GM12878 (cell line): ENCODE measurements around the gene MCF2L2. TPM values are rescaled to one million over a fixed set of nuclear protein-coding genes. Genes with fewer than 3 reads are reported as not detected.

ENCODE experiments used
- ATAC-seq: fragments of 200-7000 bp; cut with Tn5 transposase; 3 replicates; pipeline ENCODE4 v1.9.1; 2020; ENCODE audit warnings: mild to moderate bottlenecking, moderate library complexity
- BruUV-seq: library from RNA; stranded (reverse); fragments of 400-500 nt; replicated peaks from 2 replicates; lab custom pipeline; 2021; lab: Mats Ljungman, UMichigan
- CTCF ChIA-PET: fragments of 300-600 bp; sonication (Branson Sonifier 250); formaldehyde crosslinking; extraction: SDS; loops from one replicate; lab custom pipeline; 2021; ENCODE audit warnings: inconsistent platforms; lab: Yijun Ruan, JAX
- POLR2A ChIA-PET: fragments of 350-600 bp; formaldehyde crosslinking; extraction: SDS; loops from one replicate; lab custom pipeline; 2021; ENCODE audit warnings: inconsistent platforms; lab: Charles Lee
- RAD21 ChIA-PET: fragments of 300-600 bp; sonication (Branson Sonifier 250); formaldehyde crosslinking; loops from one replicate; lab custom pipeline; 2023; ENCODE audit warnings: antibody characterized with exemption; ENCODE audit not compliant: unreplicated experiment; lab: Charles Lee
- SMC1A ChIA-PET: fragments of 300-600 bp; sonication (Branson Sonifier 250); formaldehyde crosslinking; loops from one replicate; lab custom pipeline; 2023; ENCODE audit not compliant: unreplicated experiment, uncharacterized antibody; lab: Charles Lee
- DNase-seq: peaks from one replicate; pipeline ENCODE4 v3.0.0-alpha.2; 2011; ENCODE audit warnings: low read depth, low spot score
- FAIRE-seq: peaks from 3 replicates; lab custom pipeline; 2011; peaks lifted over from hg19 to GRCh38; lab: Jason Lieb, UNC
- H2AFZ ChIP-seq: 2 replicates; pipeline ENCODE4 v1.6.0; 2011; ENCODE audit warnings: low read depth, low read length, control low read depth; ENCODE audit not compliant: control insufficient read depth
- H3K27ac ChIP-seq: 2 replicates; pipeline ENCODE4 v1.5.1; 2011; ENCODE audit warnings: control low read depth; ENCODE audit not compliant: control insufficient read depth, insufficient read depth
- H3K27me3 ChIP-seq, 2 experiments: replicated peaks in 1 of 2; 2 replicates each; pipeline versions ENCODE4 v1.6.0 to v1.6.1; 2011; ENCODE audit warnings: low read length in 1 of 2; ENCODE audit not compliant: control insufficient read depth in 2 of 2, insufficient read depth in 2 of 2
- H3K36me3 ChIP-seq, 2 experiments: 2 replicates each; pipeline ENCODE4 v1.5.1; 2011; ENCODE audit warnings: low read length in 1 of 2; ENCODE audit not compliant: control insufficient read depth in 2 of 2, insufficient read depth in 2 of 2
- H3K4me1 ChIP-seq: 2 replicates; pipeline ENCODE4 v1.6.1; 2011; ENCODE audit warnings: mild to moderate bottlenecking, low read length, moderate library complexity, mixed read lengths; ENCODE audit not compliant: control insufficient read depth, insufficient read depth
- H3K4me2 ChIP-seq: 2 replicates; pipeline ENCODE4 v1.6.0; 2011; ENCODE audit warnings: control low read depth; ENCODE audit not compliant: control insufficient read depth, insufficient read depth
- H3K4me3 ChIP-seq: fragments of 200-600 bp; sonication (generic); 2 replicates; pipeline ENCODE4 v1.5.1; 2016
- H3K79me2 ChIP-seq: 2 replicates; pipeline ENCODE4 v1.6.0; 2011; ENCODE audit warnings: low read length; ENCODE audit not compliant: control insufficient read depth, insufficient read depth
- H3K9ac ChIP-seq: 2 replicates; pipeline ENCODE4 v1.8.0; 2011; ENCODE audit warnings: low read length, control low read depth, mixed read lengths; ENCODE audit not compliant: control insufficient read depth, insufficient read depth
- H3K9me3 ChIP-seq: replicated peaks from 3 replicates; pipeline ENCODE4 v1.5.1; 2011; ENCODE audit warnings: mild to moderate bottlenecking, low read length; ENCODE audit not compliant: control insufficient read depth, insufficient read depth
- H4K20me1 ChIP-seq: 2 replicates; pipeline ENCODE4 v1.6.0; 2011; ENCODE audit not compliant: control insufficient read depth, insufficient read depth
- ATF3 ChIP-seq: IDR thresholded peaks from 2 replicates; pipeline ENCODE4 v1.6.1; 2011; ENCODE audit warnings: low read depth, mild to moderate bottlenecking, low read length, moderate library complexity, borderline replicate concordance; ENCODE audit errors: extremely low read depth
- BACH1 ChIP-seq: fragments of 450-650 bp; IDR thresholded peaks from 2 replicates; pipeline ENCODE4 v1.6.1; 2017; ENCODE audit warnings: mild to moderate bottlenecking, borderline replicate concordance
- BCL3 ChIP-seq: IDR thresholded peaks from 2 replicates; pipeline ENCODE4 v1.6.1; 2011; ENCODE audit warnings: borderline replicate concordance, low read depth, mild to moderate bottlenecking, moderate library complexity, low read length; ENCODE audit not compliant: insufficient read depth, poor library complexity, severe bottlenecking
- EED ChIP-seq: sonication (generic); IDR thresholded peaks from 2 replicates; pipeline ENCODE4 v1.6.1; 2016; ENCODE audit warnings: antibody characterized with exemption, low read depth
- EZH2 ChIP-seq: IDR thresholded peaks from 2 replicates; pipeline ENCODE4 v1.6.1; 2012; ENCODE audit warnings: low read depth, mild to moderate bottlenecking, control low read depth, inconsistent platforms, low read length, borderline replicate concordance; ENCODE audit not compliant: control insufficient read depth
- HDAC2 ChIP-seq: fragments of 200-600 bp; sonication (generic); IDR thresholded peaks from 2 replicates; pipeline ENCODE4 v1.6.1; 2017
- SMAD1 ChIP-seq: fragments of 450-650 bp; IDR thresholded peaks from 2 replicates; pipeline ENCODE4 v1.6.1; 2018; ENCODE audit warnings: mild to moderate bottlenecking, low read depth; ENCODE audit not compliant: partially characterized antibody
- SUZ12 ChIP-seq: fragments of 200-600 bp; sonication (generic); IDR thresholded peaks from one replicate; pipeline ENCODE4 v1.6.1; 2018; ENCODE audit warnings: antibody characterized with exemption, mild to moderate bottlenecking; ENCODE audit not compliant: unreplicated experiment
- TAF1 ChIP-seq: IDR thresholded peaks from 2 replicates; pipeline ENCODE4 v1.6.1; 2011; ENCODE audit warnings: mild to moderate bottlenecking, low read depth, low read length, borderline replicate concordance
- TARDBP ChIP-seq: IDR thresholded peaks from 2 replicates; pipeline ENCODE4 v1.6.1; 2016; ENCODE audit warnings: borderline replicate concordance
- TCF3 ChIP-seq: IDR thresholded peaks from 2 replicates; pipeline ENCODE4 v1.6.1; 2012; ENCODE audit warnings: low read depth, mild to moderate bottlenecking, low read length, borderline replicate concordance; ENCODE audit not compliant: insufficient read depth
- TCF7 ChIP-seq: IDR thresholded peaks from 2 replicates; pipeline ENCODE4 v1.6.1; 2014; ENCODE audit warnings: antibody characterized with exemption, borderline replicate concordance
- YY1 ChIP-seq: IDR thresholded peaks from 2 replicates; pipeline ENCODE4 v1.6.1; 2011; ENCODE audit warnings: low read depth, mild to moderate bottlenecking, low read length
- ZBED1 ChIP-seq: IDR thresholded peaks from 2 replicates; pipeline ENCODE4 v1.6.1; 2016; ENCODE audit warnings: borderline replicate concordance
- WGBS: methylation state at CpG from one replicate; pipeline ENCODE4 v1.1.6; 2016; ENCODE audit warnings: low lambda C conversion rate; ENCODE audit not compliant: insufficient replicate concordance, insufficient coverage; ENCODE audit errors: missing lambda C conversion rate; 5-methylcytosine and 5-hydroxymethylcytosine counted together
- in situ Hi-C: fragments of 300-500 bp; cut with MboI; formaldehyde crosslinking; loops from 9 replicates; pipeline ENCODE4 v1.14.3; 2018; ENCODE audit warnings: mixed read lengths
- intact Hi-C: fragments of 100-400 bp; cut with micrococcal nuclease; formaldehyde crosslinking; loops from one replicate; pipeline ENCODE4 v1.14.2; 2022; ENCODE audit not compliant: unreplicated experiment
- polyA plus RNA-seq, 11 experiments: library from polyadenylated mRNA; depleted of rRNA in 4 of 11; unstranded in 6 of 11; stranded (reverse) in 5 of 11; fragments of >200 nt; fragmentation: Nextera tagmentation in 4 of 11; fragmentation: Illumina TruSeq in 1 of 11; extraction: Ambion mirVana in 4 of 11; extraction: Trizol in 1 of 11; gene quantifications; 1 replicate in 1 of 11; 2 replicates in 10 of 11; pipeline versions ENCODE4 v1.2.1 to v1.2.3, GENCODE V29; 2011 to 2016; ENCODE audit warnings: inconsistent platforms in 2 of 11, missing spikeins in 2 of 11, low read depth in 1 of 11
- total RNA-seq, 4 experiments: library from RNA; depleted of rRNA in 3 of 4; stranded (reverse); fragments of >200 nt in 3 of 4; fragmentation: Illumina TruSeq in 1 of 4; extraction: Trizol in 1 of 4; gene quantifications; 2 replicates each; pipeline versions ENCODE4 v1.2.1 to v1.2.3, GENCODE V29; 2013 to 2021
- TF ChIP-seq, protein P1 (sequence below): fragments of 450-650 bp; IDR thresholded peaks from 2 replicates; pipeline ENCODE4 v1.6.1; 2016; ENCODE audit warnings: mild to moderate bottlenecking
- TF ChIP-seq, protein P2 (sequence below): fragments of 450-650 bp; IDR thresholded peaks from 2 replicates; pipeline ENCODE4 v1.6.1; 2017; ENCODE audit warnings: low read depth, mild to moderate bottlenecking, moderate library complexity
- TF ChIP-seq, protein P3 (sequence below): fragments of 450-650 bp; conservative IDR thresholded peaks from 2 replicates; pipeline ENCODE4 v1.6.1; 2017; ENCODE audit warnings: mild to moderate bottlenecking, moderate library complexity

The MCF2L2 gene
- total and polyA plus RNA-seq, 10 of the 15 experiments (the other 5 are each of a cell fraction or from before 2014, with no cell fraction given), result 0.37 to 2.8 (median 1.4) TPM

DNA sequence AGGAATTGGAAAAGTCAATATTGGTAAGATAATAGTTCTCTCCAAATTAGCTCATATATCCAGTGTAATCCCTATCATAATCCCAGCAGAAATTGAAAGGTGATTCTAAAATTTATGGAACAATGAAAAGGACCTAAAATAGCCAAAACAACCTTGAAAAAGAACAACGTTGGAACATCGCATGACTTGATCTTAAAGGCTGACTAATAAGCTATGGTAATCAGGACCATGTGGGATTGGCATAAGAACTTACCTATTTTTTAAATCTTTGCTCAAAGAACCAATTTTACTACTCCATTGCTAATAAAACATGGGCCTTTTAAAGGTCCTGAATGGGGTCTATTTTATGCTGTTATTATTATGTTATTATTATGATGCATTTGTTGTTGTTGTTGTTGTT, 134.5 kb downstream of the MCF2L2 start:
- no peak overlapping the region for H3K9ac ChIP-seq
- no peaks in the 10 kb centered on the region for H4K20me1 ChIP-seq
- H3K4me1 ChIP-seq, result no peaks in the 10 kb centered on the region
- 81% methylated on average over 2 of the region's 2 CpGs for WGBS
- ATAC-seq, result no peak
- H3K4me3 ChIP-seq, result no peak overlapping the region
- H3K36me3 ChIP-seq, result no peaks in the 10 kb centered on the region
- no peaks in the 10 kb centered on the region for H3K9me3 ChIP-seq
- no peak overlapping the region for H2AFZ ChIP-seq
- no peaks in the 10 kb centered on the region for H3K79me2 ChIP-seq
- no peak for DNase-seq
- BruUV-seq, result no TSS peak
- in situ Hi-C loops (no loop called here), intact Hi-C loops (no loop called here)
- ChIA-PET RAD21 (no interaction called here), SMC1A (interaction anchor here (1.1 to 1.4 kb wide), 3 partner anchors 13 to 162 kb away, joined by 4 read pairs; no protein-coding TSS in a partner anchor), POLR2A (interaction anchor here (1.2 kb wide), 1 partner anchor 26 kb away, joined by 3 read pairs; no protein-coding TSS in a partner anchor), CTCF (no interaction called here)
- H3K4me2 ChIP-seq, result no peak overlapping the region
- no peak overlapping the region for H3K27ac ChIP-seq
- no peaks in the 10 kb centered on the region for H3K27me3 ChIP-seq
- no peak for FAIRE-seq
- TF ChIP-seq TCF3 (no peak), SUZ12 (no peak), BCL3 (no peak), ATF3 (no peak), TARDBP (no peak), HDAC2 (no peak), TAF1 (no peak), EED (no peak), EZH2 (no peak), YY1 (no peak), SMAD1 (no peak), BACH1 (no peak), TCF7 (no peak), ZBED1 (no peak)
- TF ChIP-seq, protein P1, sequence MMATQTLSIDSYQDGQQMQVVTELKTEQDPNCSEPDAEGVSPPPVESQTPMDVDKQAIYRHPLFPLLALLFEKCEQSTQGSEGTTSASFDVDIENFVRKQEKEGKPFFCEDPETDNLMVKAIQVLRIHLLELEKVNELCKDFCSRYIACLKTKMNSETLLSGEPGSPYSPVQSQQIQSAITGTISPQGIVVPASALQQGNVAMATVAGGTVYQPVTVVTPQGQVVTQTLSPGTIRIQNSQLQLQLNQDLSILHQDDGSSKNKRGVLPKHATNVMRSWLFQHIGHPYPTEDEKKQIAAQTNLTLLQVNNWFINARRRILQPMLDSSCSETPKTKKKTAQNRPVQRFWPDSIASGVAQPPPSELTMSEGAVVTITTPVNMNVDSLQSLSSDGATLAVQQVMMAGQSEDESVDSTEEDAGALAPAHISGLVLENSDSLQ, result no peak
- TF ChIP-seq, protein P2, sequence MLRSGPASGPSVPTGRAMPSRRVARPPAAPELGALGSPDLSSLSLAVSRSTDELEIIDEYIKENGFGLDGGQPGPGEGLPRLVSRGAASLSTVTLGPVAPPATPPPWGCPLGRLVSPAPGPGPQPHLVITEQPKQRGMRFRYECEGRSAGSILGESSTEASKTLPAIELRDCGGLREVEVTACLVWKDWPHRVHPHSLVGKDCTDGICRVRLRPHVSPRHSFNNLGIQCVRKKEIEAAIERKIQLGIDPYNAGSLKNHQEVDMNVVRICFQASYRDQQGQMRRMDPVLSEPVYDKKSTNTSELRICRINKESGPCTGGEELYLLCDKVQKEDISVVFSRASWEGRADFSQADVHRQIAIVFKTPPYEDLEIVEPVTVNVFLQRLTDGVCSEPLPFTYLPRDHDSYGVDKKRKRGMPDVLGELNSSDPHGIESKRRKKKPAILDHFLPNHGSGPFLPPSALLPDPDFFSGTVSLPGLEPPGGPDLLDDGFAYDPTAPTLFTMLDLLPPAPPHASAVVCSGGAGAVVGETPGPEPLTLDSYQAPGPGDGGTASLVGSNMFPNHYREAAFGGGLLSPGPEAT, result no peak
- TF ChIP-seq, protein P3, sequence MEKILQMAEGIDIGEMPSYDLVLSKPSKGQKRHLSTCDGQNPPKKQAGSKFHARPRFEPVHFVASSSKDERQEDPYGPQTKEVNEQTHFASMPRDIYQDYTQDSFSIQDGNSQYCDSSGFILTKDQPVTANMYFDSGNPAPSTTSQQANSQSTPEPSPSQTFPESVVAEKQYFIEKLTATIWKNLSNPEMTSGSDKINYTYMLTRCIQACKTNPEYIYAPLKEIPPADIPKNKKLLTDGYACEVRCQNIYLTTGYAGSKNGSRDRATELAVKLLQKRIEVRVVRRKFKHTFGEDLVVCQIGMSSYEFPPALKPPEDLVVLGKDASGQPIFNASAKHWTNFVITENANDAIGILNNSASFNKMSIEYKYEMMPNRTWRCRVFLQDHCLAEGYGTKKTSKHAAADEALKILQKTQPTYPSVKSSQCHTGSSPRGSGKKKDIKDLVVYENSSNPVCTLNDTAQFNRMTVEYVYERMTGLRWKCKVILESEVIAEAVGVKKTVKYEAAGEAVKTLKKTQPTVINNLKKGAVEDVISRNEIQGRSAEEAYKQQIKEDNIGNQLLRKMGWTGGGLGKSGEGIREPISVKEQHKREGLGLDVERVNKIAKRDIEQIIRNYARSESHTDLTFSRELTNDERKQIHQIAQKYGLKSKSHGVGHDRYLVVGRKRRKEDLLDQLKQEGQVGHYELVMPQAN, result no peak
- TF ChIP-seq, all 136 proteins: peak for 0
